Right ventricle myocardium inferior (tissue), 1 donor: ENCODE data around the gene MORF4L1. TPM values are rescaled to one million over a fixed set of nuclear protein-coding genes. Genes with fewer than 3 reads are reported as not detected.
"Not testable (repeated sequence)": the region's sequence is repeated elsewhere in the genome, so short reads cannot be mapped to it uniquely, and the experiment has no call there.

Experiments used
- ATAC-seq: fragments of 200-7000 bp; cut with Tn5 transposase; one replicate; pipeline ENCODE4 v1.9.1; 2020; ENCODE audit warnings: mild to moderate bottlenecking, moderate library complexity
- DNase-seq: peaks from one replicate; pipeline ENCODE4 v3.0.0; 2021; ENCODE audit errors: missing footprints
- intact Hi-C: fragments of 100-400 bp; cut with DNase I; formaldehyde crosslinking; loops from one replicate; pipeline ENCODE4 v1.11.0; 2022
- total RNA-seq: library from RNA; stranded (reverse); fragmentation: NEBNext Ultra II Directional; extraction: Animal tissue kit (Norgen Biotek cat#: 25700); gene quantifications from one replicate; pipeline ENCODE4 v1.2.1, GENCODE V29; 2021
- donor health status: DM: no; HTN: yes; CAD: no; lungs with severe emphysema.

Gene MORF4L1
- total RNA-seq, 1 donor from 2014 or later, result 333 TPM

DNA sequence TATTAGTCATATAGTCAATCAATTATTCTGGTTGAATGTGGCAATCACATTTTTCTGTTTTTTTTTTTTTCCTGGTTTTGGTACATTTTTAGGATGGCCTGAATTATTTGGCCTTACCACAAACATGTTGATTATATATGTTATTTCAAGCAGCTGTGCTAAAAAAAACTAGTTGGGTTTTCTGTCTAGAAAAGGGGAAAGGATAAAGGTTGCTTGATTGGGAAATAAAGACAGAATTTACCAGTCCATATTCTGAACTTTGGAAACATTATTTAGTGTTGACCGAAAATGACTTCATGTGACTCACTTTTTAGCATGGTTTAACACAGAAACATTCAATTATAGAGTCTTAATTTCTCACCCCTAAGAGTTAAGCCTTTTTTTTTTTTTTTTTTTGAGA, 8.1 kb downstream of the MORF4L1 start:
- intact Hi-C loops, result no loop called here
- DNase-seq, result no peak
- no peak for ATAC-seq

- ATAC-seq (no peak), DNase-seq (no peak)
- intact Hi-C loops, result no loop called here
Observed at GRCh38 chr15:78881681-78882080, 9.0 kb downstream of the MORF4L1 start.

DNA sequence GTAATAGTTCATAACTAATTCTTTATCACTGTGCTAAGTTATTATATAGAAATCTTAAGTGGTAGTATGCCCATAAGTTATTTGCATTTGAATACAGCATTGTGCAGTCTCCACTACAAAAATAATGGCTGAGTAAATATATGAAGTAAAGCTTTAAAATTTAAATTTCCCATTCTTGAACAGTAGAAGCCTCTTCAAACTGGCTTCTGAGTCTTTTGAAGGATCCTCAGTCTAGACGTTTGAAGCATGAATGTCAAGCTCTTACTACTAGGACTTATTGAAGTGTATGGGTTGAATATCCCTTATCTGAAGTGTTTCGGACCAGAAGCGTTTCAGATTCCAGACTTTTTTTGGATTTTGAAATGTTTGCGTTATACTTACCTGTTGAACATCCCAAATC, 16.3 kb downstream of the MORF4L1 start:
- ATAC-seq (no peak), DNase-seq (no peak)
- intact Hi-C loops, result no loop called here

DNA sequence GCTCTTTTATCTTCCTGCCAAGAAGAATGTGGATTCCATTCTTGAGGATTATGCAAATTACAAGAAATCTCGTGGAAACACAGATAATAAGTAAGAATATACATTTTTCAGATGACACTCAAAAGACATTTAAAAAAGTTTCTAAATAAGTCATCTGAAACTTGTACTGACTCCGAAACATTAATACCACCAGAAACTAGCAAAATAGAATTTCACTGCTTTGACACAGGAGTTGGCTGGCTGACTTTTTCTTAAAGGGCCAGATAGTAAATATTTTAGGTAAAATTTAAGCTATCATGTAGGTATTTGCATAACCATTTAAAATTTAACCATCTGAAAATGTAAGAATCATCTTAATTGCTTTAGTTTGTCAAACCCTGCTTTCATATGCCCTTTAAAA, 20.8 kb downstream of the MORF4L1 start:
- intact Hi-C loops, result no loop called here
- no peak for DNase-seq
- no peak for ATAC-seq

DNA sequence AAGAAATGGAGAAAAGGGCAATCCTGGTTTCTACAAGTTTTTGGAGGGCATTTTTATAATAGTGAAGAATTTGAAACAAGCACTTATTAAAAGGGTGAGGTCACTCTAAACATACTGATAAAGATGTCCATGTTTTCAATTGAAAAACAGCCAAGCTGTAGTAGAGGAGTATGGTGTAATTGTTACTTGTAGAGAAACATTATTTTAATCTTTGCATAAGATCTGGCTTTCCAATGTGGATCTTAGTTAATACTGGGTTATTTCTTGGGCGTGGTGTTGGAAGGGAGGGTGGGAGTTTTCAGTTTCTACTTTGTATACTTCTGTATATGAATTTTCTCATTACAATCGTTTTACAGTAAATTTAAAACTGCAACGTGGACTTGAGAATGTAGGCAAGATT, 22.8 kb downstream of the MORF4L1 start:
- no peak for ATAC-seq
- DNase-seq, result no peak
- intact Hi-C loops, result no loop called here

DNA sequence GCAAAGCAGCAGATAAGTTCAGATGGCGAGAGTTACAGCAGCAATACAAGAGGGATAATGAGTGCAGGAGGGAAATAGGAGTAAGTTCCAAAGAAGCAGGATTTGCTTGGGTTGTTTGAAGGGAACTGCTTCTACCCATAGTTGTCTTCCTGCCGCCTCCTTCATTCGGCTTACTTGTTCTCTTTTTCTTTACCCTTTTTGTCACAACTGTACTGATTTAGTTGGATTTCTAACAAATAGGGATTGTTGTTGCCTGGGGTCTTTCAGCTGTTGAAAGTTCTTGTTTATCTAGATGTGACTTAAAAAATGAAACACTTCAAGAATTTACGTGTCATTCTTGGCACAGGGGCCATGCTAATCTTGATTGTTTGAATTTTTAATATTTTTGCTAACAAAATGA, 25.9 kb downstream of the MORF4L1 start:
- ATAC-seq (no peak), DNase-seq (no peak)
- intact Hi-C loops, result no loop called here

- DNase-seq, intact Hi-C loops, ATAC-seq: not testable (repeated sequence)
Observed at GRCh38 chr15:78900819-78901533, 28.3 kb downstream of the MORF4L1 start.

GRCh38 chr15:78902281-78903032, 29.8 kb downstream of the MORF4L1 start:
- intact Hi-C loops, ATAC-seq, DNase-seq: not testable (repeated sequence)

DNA sequence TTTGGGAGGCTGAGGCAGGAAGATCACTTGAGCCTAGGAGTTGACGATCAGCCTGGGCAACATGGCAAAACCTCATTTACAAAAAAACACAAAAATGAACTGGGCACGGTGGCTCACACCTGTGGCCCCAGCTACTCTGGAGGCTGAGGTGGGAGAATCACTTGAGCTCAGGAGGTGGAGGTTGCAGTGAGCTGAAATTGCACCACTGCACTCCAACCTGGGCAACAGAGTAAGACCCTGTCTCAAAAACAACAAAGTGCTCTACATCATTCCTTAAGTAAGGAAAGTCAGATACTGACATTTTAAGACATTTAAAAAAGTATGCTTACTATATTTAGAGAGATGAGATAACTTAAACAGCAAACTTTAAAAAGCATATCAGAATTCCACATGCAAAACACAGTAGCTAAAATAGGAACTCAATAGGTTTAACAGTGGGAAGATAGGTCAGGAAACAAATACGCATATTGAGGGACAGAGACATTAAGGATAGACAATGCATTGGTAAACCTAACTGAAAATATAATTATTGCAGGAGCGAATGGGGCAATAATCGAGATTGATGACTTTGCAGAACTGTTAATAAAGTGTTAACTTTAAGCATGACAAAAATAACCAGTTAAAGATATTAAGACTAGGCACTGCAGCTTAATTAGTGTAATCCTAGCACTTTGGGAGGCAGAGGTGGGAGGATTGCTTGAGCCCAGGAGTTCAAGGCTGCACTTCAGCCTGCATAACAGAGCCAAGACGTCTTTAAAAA, 32.1 kb downstream of the MORF4L1 start:
- intact Hi-C loops, result no loop called here
- no peak for ATAC-seq
- DNase-seq, result no peak

GRCh38 chr15:78906316-78906620, 33.6 kb downstream of the MORF4L1 start:
- ATAC-seq (peak; percentile 61), DNase-seq (no peak)
- intact Hi-C loops, result no loop called here

DNA sequence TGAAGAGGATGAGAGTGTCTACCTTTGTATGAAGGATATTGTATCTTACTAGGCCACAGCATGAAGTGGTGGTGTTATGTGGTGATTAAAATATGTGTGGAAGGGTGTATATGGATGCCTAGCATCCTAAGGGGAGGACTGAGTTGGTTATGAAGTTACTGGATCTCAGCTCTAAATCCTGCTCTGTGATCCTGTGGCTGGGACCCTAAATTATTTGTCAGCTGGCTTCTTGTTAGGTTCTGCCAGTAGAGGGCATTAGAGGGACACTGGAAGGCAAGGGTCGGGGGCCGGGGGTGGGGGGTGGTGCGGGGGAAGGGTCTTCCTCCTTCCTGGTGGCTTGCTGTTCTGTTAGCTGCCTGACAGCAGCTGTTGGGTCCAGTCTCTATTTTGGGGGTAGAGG, 34.9 kb downstream of the MORF4L1 start:
- DNase-seq (no peak), ATAC-seq (no peak)
- intact Hi-C loops, result no loop called here

GRCh38 chr15:78909160-78909695, 36.5 kb downstream of the MORF4L1 start:
- ATAC-seq (no peak), DNase-seq (no peak)
- intact Hi-C loops, result loop anchor here (2.0 kb wide), 1 partner anchor 70 kb away; no protein-coding TSS in a partner anchor

GRCh38 chr15:78909791-78910228, 37.1 kb downstream of the MORF4L1 start:
- ATAC-seq (peak; percentile 35), DNase-seq (no peak)
- intact Hi-C loops, result loop anchor here (2.0 kb wide), 1 partner anchor 69 kb away; no protein-coding TSS in a partner anchor

GRCh38 chr15:78910271-78910670, 37.6 kb downstream of the MORF4L1 start:
- ATAC-seq, result no peak
- DNase-seq, result no peak
- intact Hi-C loops, result no loop called here

- no peak for ATAC-seq
- intact Hi-C loops, result no loop called here
- DNase-seq, result no peak
Observed at GRCh38 chr15:78912316-78912715, 39.6 kb downstream of the MORF4L1 start.

GRCh38 chr15:78913012-78913411, 40.3 kb downstream of the MORF4L1 start:
- intact Hi-C loops, result no loop called here
- no peak for ATAC-seq

DNA sequence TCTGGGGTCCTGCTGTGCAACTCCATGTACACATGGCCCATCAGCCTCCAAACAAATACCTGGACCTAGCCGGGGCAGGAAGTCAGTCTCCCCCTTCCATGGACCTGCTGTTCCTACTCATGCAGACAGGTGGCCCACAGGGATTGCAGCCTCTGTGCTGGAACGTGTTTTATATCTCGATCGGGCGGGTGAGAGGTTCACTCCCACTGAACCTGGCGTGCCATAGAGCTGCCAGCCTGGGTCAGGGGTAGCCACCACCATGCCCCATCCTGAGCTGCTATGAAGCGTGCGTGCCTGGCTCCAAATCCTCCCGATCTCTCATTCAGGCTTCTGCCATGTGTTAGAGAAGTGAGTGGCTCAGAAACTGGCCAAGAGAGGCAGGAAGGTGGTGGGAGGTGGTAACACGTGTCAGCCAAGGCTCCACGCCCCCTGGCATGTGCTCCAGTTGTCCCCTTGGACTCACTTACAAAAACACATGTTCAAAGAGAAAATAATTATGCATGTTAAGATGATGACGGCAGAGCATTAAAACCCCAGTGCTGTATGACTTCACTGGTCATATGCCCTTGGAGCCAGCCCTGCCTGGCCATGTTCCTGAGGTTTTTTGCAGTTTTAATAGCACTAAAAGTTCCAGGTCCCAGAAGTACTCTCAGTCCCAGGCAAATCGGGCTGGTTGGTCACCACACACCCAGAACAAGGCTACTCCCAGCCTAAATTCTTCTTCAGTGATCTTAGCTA, 41.5 kb downstream of the MORF4L1 start:
- peak; percentile 64 for ATAC-seq
- intact Hi-C loops, result loop anchor here (2.0 kb wide), 1 partner anchor 271 kb away; no protein-coding TSS in a partner anchor
- peak; percentile 75 for DNase-seq

More at GRCh38 chr15:78913012-78913411, 40.3 kb downstream of the MORF4L1 start:
- no peak for DNase-seq

GRCh38 chr15:78915341-78916087, 42.8 kb downstream of the MORF4L1 start:
- peak; percentile 64 for ATAC-seq
- intact Hi-C loops, result loop anchor here (1.0 to 2.0 kb wide), 2 partner anchors 22 to 269 kb away; no protein-coding TSS in a partner anchor

More at GRCh38 chr15:78915341-78916087, 42.8 kb downstream of the MORF4L1 start:
- peak; percentile 79 for DNase-seq
